HEK293T (cell line): ENCODE results near the gene BAIAP2L1.
"Not testable (repeated sequence)": the region's sequence is repeated elsewhere in the genome, so short reads cannot be mapped to it uniquely, and the experiment has no call there.

Source experiments
- CTCF ChIA-PET: fragments of 350-600 bp; formaldehyde crosslinking; extraction: SDS; loops from one replicate; lab custom pipeline; 2021; ENCODE audit warnings: antibody characterized with exemption, inconsistent platforms; lab: Yijun Ruan, JAX
- POLR2A ChIA-PET: fragments of 350-600 bp; formaldehyde crosslinking; extraction: SDS; loops from one replicate; lab custom pipeline; 2020; ENCODE audit warnings: antibody characterized with exemption, inconsistent platforms; lab: Yijun Ruan, JAX
- DNase-seq: peaks from one replicate; pipeline ENCODE4 v3.0.0; 2012; ENCODE audit warnings: mixed read lengths; ENCODE audit errors: extremely low spot score
- ARNT ChIP-seq: fragments of 450-650 bp; IDR thresholded peaks from 2 replicates; pipeline ENCODE4 v1.6.1; 2017; ENCODE audit warnings: mild to moderate bottlenecking
- BHLHE40 ChIP-seq: fragments of 450-650 bp; IDR thresholded peaks from 2 replicates; pipeline ENCODE4 v1.6.1; 2016; ENCODE audit warnings: mild to moderate bottlenecking, moderate library complexity, borderline replicate concordance
- CTBP1 ChIP-seq: fragments of 450-650 bp; IDR thresholded peaks from 2 replicates; pipeline ENCODE4 v1.6.1; 2016; ENCODE audit warnings: borderline replicate concordance
- ELF4 ChIP-seq: fragments of 450-650 bp; IDR thresholded peaks from 2 replicates; pipeline ENCODE4 v1.6.1; 2017; ENCODE audit warnings: antibody characterized with exemption
- FOXA1 ChIP-seq: fragments of 450-650 bp; IDR thresholded peaks from 2 replicates; pipeline ENCODE4 v1.6.1; 2016; ENCODE audit warnings: mild to moderate bottlenecking
- FOXK2 ChIP-seq: fragments of 450-650 bp; IDR thresholded peaks from 2 replicates; pipeline ENCODE4 v1.6.1; 2016; ENCODE audit warnings: mild to moderate bottlenecking
- FOXM1 ChIP-seq: fragments of 450-650 bp; IDR thresholded peaks from 2 replicates; pipeline ENCODE4 v1.6.1; 2017; ENCODE audit warnings: mild to moderate bottlenecking, borderline replicate concordance
- HDGF ChIP-seq: fragments of 450-650 bp; IDR thresholded peaks from 2 replicates; pipeline ENCODE4 v1.6.1; 2017; ENCODE audit warnings: antibody characterized with exemption, borderline replicate concordance
- L3MBTL2 ChIP-seq: fragments of 450-650 bp; conservative IDR thresholded peaks from 2 replicates; pipeline ENCODE4 v1.6.1; 2016; ENCODE audit warnings: mild to moderate bottlenecking
- LEF1 ChIP-seq: fragments of 450-650 bp; IDR thresholded peaks from 2 replicates; pipeline ENCODE4 v1.6.1; 2017; ENCODE audit warnings: mild to moderate bottlenecking, borderline replicate concordance
- NFRKB ChIP-seq: fragments of 450-650 bp; IDR thresholded peaks from 2 replicates; pipeline ENCODE4 v1.6.1; 2016; ENCODE audit warnings: mild to moderate bottlenecking, moderate library complexity
- SP1 ChIP-seq: fragments of 450-650 bp; IDR thresholded peaks from 2 replicates; pipeline ENCODE4 v1.6.1; 2017
- SUZ12 ChIP-seq: fragments of 450-650 bp; IDR thresholded peaks from 2 replicates; pipeline ENCODE4 v1.6.1; 2016; ENCODE audit warnings: mild to moderate bottlenecking
- TARDBP ChIP-seq: fragments of 450-650 bp; IDR thresholded peaks from 2 replicates; pipeline ENCODE4 v1.6.1; 2016
- ZNF384 ChIP-seq: fragments of 450-650 bp; IDR thresholded peaks from 2 replicates; pipeline ENCODE4 v1.6.1; 2016
- TF ChIP-seq, protein P1 (sequence below): fragments of 450-650 bp; IDR thresholded peaks from 2 replicates; pipeline ENCODE4 v1.6.1; 2016

The BAIAP2L1 gene

DNA sequence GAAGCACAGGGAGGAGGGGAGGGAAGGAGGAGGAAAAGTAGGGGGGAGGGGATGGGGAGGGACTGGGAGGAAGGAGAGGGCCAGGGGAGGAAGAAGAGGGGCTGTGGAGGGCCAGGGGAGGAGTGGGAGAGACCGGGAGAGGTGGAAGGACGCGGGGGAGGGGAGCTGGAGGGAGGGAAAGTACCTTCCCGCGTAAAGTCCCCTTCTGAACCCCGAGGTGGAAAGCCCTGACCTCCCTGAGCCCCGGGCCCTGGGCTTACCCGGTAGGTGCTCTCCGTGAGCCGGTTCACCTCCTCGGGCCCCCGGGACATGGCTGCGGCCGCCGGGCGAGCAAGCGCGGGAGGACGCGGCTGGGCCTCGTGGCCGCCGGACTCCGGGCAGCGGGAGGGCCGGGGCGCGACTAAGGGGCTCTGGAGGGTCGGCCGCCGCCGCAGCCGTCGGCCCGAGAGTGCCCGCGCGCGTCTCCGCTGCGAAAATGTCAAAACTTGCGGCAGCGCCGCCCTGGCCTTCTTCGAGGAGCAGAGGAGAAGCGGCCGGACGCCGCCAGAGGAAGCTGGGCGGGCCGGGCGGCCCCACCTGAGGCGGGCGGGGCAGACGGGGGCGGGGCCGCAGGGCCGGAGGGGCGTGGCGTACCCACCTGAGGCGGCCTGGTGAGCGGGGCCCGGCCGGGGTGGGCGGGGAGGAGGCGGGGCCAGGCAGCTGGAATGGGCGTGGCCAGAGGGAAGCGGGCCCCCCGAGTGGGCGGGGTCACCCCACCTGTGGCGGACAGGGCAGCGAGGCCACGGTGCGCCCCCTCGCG, at the start of gene BAIAP2L1:
TSS of gene BAIAP2L1 (minus strand) at position 549 of the 799 bp plus-strand sequence. CDS start at position 311, 238 bp downstream.
- TF ChIP-seq CTBP1, result no peak
- TF ChIP-seq TARDBP, result no peak
- no peak for TF ChIP-seq FOXA1
- TF ChIP-seq L3MBTL2, result peak; percentile 79
- TF ChIP-seq FOXK2, result no peak
- TF ChIP-seq HDGF, result no peak
- no peak for TF ChIP-seq SUZ12
- TF ChIP-seq ELF4, result no peak
- TF ChIP-seq LEF1, result peak; percentile 43; the same call in 1 of the 2 replicates
- no peak for TF ChIP-seq ZNF384
- TF ChIP-seq SP1, result peak; percentile 66
- TF ChIP-seq FOXM1, result no peak
- TF ChIP-seq BHLHE40, result no peak
- no peak for TF ChIP-seq ARNT
- no peak for TF ChIP-seq NFRKB
- TF ChIP-seq, protein P1, sequence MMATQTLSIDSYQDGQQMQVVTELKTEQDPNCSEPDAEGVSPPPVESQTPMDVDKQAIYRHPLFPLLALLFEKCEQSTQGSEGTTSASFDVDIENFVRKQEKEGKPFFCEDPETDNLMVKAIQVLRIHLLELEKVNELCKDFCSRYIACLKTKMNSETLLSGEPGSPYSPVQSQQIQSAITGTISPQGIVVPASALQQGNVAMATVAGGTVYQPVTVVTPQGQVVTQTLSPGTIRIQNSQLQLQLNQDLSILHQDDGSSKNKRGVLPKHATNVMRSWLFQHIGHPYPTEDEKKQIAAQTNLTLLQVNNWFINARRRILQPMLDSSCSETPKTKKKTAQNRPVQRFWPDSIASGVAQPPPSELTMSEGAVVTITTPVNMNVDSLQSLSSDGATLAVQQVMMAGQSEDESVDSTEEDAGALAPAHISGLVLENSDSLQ, result no peak
- CTCF ChIA-PET, result interaction anchor here (0.5 to 2.0 kb wide), 10 partner anchors 9 to 441 kb away, joined by 3 to 7 read pairs (median 4); partner anchors contain the start of gene NPTX2
- POLR2A ChIA-PET, result interaction anchor here (0.6 to 1.3 kb wide), 9 partner anchors 12 to 454 kb away, joined by 3 to 8 read pairs (median 4); partner anchors contain the start of gene BRI3
- DNase-seq, result peak; percentile 98

- CTCF ChIA-PET, result no interaction called here
- POLR2A ChIA-PET, result no interaction called here
- TF ChIP-seq CTBP1 (no peak), ZNF384 (no peak), NFRKB (no peak), FOXM1 (no peak), SUZ12 (no peak), HDGF (no peak), ELF4 (no peak), LEF1 (no peak), L3MBTL2 (no peak), SP1 (no peak), FOXK2 (no peak), FOXA1 (no peak), ARNT (no peak), TARDBP (no peak), BHLHE40 (no peak)
- TF ChIP-seq, protein P1, result no peak
Observed at GRCh38 chr7:98448766-98449165, 47.9 kb upstream of the BAIAP2L1 start.

DNA sequence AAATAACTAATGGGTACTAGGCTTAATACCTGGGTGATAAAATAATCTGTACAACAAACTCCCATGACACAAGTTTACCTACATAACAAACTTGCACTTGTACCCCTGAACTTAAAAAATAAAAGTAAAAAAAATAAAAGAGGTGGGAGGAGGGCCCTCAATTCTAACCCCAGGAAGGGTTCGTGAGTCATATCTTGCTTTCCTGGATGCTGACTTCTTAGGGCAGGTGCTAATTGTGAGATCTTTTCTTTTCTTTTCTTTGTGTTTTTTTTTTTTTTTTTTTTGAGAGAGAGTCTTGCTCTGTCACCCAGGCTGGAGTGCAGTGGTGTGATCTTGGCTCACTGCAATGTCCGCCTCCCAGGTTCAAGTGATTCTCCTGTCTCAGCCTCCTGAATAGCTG, 40.1 kb upstream of the BAIAP2L1 start:
- POLR2A ChIA-PET, CTCF ChIA-PET, DNase-seq: not testable (repeated sequence)

More at GRCh38 chr7:98448766-98449165, 47.9 kb upstream of the BAIAP2L1 start:
- DNase-seq, result no peak

GRCh38 chr7:98439484-98439883, 38.6 kb upstream of the BAIAP2L1 start:
- TF ChIP-seq TARDBP, result no peak
- TF ChIP-seq NFRKB, result no peak
- TF ChIP-seq ARNT, result no peak
- no peak for TF ChIP-seq LEF1
- TF ChIP-seq ELF4, result no peak
- no peak for TF ChIP-seq FOXK2
- TF ChIP-seq CTBP1, result no peak
- TF ChIP-seq HDGF, result no peak
- TF ChIP-seq FOXM1, result no peak
- DNase-seq, result no peak
- ChIA-PET POLR2A (no interaction called here), CTCF (no interaction called here)

DNA sequence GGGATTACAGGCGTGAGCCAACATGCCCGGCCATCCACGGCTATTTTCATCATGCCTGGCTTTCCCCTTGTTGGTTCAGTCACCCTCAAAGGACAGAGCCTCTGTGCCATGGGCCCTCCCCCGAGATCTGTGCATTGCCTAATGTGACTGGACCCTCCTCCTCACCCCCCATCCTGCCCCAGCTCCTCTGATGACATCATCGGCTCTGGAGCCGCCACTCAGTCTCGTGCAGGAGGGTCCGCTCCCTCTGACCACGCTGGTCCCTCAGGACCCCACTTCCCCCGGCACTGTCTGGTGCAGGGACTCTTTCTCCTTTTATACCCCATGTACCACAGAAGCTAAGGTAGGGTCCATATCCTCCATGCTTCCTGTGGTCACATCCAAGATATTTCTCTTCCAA, 33.2 kb upstream of the BAIAP2L1 start:
- DNase-seq, result no peak
- POLR2A ChIA-PET, result no interaction called here
- CTCF ChIA-PET, result interaction anchor here (0.6 to 2.8 kb wide), 4 partner anchors 13 to 420 kb away, joined by 3 to 11 read pairs (median 5); no protein-coding TSS in a partner anchor
- no peak for TF ChIP-seq ARNT
- TF ChIP-seq CTBP1, result no peak
- TF ChIP-seq SUZ12, result no peak
- TF ChIP-seq, protein P1, result no peak
- no peak for TF ChIP-seq NFRKB
- TF ChIP-seq TARDBP, result no peak
- no peak for TF ChIP-seq BHLHE40
- no peak for TF ChIP-seq ZNF384
- no peak for TF ChIP-seq FOXK2
- no peak for TF ChIP-seq SP1
- TF ChIP-seq L3MBTL2, result no peak
- no peak for TF ChIP-seq HDGF

DNA sequence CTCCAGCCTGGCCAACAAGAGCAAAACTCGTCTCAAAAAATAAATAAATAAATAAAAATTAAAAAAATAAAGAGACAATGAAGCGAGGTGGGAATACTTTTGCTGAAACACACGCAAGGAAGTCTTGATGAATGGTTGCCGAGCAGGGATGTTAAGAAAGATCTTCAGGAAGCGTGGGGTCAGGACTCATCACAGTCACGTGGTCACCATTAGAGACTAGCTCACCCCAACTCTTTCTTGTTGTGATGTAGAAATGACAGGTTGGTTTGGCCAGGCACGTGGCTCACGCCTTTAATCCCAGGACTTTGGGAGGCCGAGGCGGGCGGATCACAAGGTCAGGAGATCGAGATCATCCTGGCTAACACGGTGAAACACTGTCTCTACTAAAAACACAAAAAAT, 28.9 kb upstream of the BAIAP2L1 start:
- ChIA-PET CTCF (interaction anchor here (1.4 kb wide), 1 partner anchor 9 kb away, joined by 3 read pairs; no protein-coding TSS in a partner anchor), POLR2A (no interaction called here)
- TF ChIP-seq ARNT (no peak), FOXA1 (no peak), TARDBP (no peak), BHLHE40 (no peak), NFRKB (no peak), HDGF (no peak)
- no peak for DNase-seq
